Activated CD4-positive, alpha-beta memory T cell treated with anti-CD3 and anti-CD28 coated beads for 36 hours (primary cell): ENCODE data around the gene AHSG. TPM values are rescaled to one million over a fixed set of nuclear protein-coding genes. Genes with fewer than 3 reads are reported as not detected.
"Not testable (repeated sequence)": the region's sequence is repeated elsewhere in the genome, so short reads cannot be mapped to it uniquely, and the experiment has no call there.

Source experiments
- CTCF ChIA-PET: fragments of 350-600 bp; sonication (Branson Sonifier 250); formaldehyde crosslinking; loops from one replicate; lab custom pipeline; 2021; ENCODE audit warnings: antibody characterized with exemption, inconsistent platforms; lab: Charles Lee
- POLR2A ChIA-PET: fragments of 350-600 bp; sonication (Branson Sonifier 250); formaldehyde crosslinking; loops from one replicate; lab custom pipeline; 2021; ENCODE audit warnings: antibody characterized with exemption; lab: Charles Lee
- DNase-seq: peaks from one replicate; pipeline ENCODE4 v3.0.0-alpha.2; 2020
- H3K27ac Mint-ChIP-seq: one replicate; pipeline ENCODE4 v1.8.0; 2021; ENCODE audit warnings: mixed read lengths
- H3K27me3 Mint-ChIP-seq: one replicate; pipeline ENCODE4 v1.8.0; 2021; ENCODE audit warnings: mixed read lengths
- H3K36me3 Mint-ChIP-seq: one replicate; pipeline ENCODE4 v1.8.0; 2021; ENCODE audit warnings: mixed read lengths
- H3K4me1 Mint-ChIP-seq: one replicate; pipeline ENCODE4 v1.8.0; 2021; ENCODE audit warnings: low read depth, mixed read lengths
- H3K4me3 Mint-ChIP-seq: one replicate; pipeline ENCODE4 v1.8.0; 2021; ENCODE audit warnings: mild to moderate bottlenecking, mixed read lengths
- H3K9me3 Mint-ChIP-seq: one replicate; pipeline ENCODE4 v1.8.0; 2021; ENCODE audit warnings: mixed read lengths
- intact Hi-C: fragments of 100-400 bp; cut with micrococcal nuclease; formaldehyde crosslinking; loops from one replicate; pipeline ENCODE4 v1.15.1; 2023
- total RNA-seq, 2 experiments: library from RNA; stranded (reverse); gene quantifications; one replicate each; pipeline ENCODE4 v1.2.3, GENCODE V29; 2021

Gene AHSG
- total RNA-seq = not detected

- ChIA-PET CTCF (interaction anchor here (0.6 to 6.3 kb wide), 13 partner anchors 12 to 630 kb away, joined by 3 to 159 read pairs (median 7); partner anchors contain the start of genes DNAJB11, EIF4A2, RPL39L and TBCCD1), POLR2A (interaction anchor here (2.1 kb wide), 1 partner anchor 43 kb away, joined by 12 read pairs; the partner anchor contains the start of gene DNAJB11)
- Mint-ChIP-seq H3K9me3 (no peaks in the 10 kb centered on the region), H3K4me3 (no peak within 1 kb of the TSS), H3K27ac (no peak within 1 kb of the TSS), H3K4me1 (peaks cover 20% of the 10 kb centered on the region), H3K36me3 (no peaks in the 10 kb centered on the region), H3K27me3 (peaks cover 13% of the 10 kb centered on the region)
- intact Hi-C loops = loop anchor here (10.0 kb wide), 1 partner anchor 198 kb away; no protein-coding TSS in a partner anchor
- no peak for DNase-seq
These were observed at the start of gene AHSG for GRCh38 chr3:186612721-186613636. TSS of gene AHSG (plus strand) at chr3:186613060. CDS start at chr3:186613142, 82 bp downstream.

GRCh38 chr3:186564586-186564985 lies 48.3 kb upstream of the AHSG start:
- intact Hi-C loops = no loop called here
- H3K27ac Mint-ChIP-seq = no peak overlapping the region

GRCh38 chr3:186566772-186567071 lies 46.1 kb upstream of the AHSG start:
- intact Hi-C loops = loop anchor here (1.0 to 5.0 kb wide), 3 partner anchors 48 to 461 kb away; partner anchors contain the start of gene RFC4
- H3K27me3 Mint-ChIP-seq = no peaks in the 10 kb centered on the region
- peak overlapping the region; percentile 86 for H3K27ac Mint-ChIP-seq
- H3K4me3 Mint-ChIP-seq = peak overlapping the region; percentile 89
- CTCF ChIA-PET = interaction anchor here (1.3 to 9.2 kb wide), 5 partner anchors 26 to 623 kb away, joined by 3 to 85 read pairs (median 6); partner anchors contain the start of gene AHSG
- DNase-seq = no peak
- H3K36me3 Mint-ChIP-seq = peaks cover 16% of the 10 kb centered on the region
- POLR2A ChIA-PET = interaction anchor here (1.0 to 2.6 kb wide), 4 partner anchors 30 to 629 kb away, joined by 3 to 11 read pairs (median 6); partner anchors contain the start of genes EIF4A2 and TRA2B
- H3K4me1 Mint-ChIP-seq = peaks cover 59% of the 10 kb centered on the region
- no peaks in the 10 kb centered on the region for H3K9me3 Mint-ChIP-seq

More at GRCh38 chr3:186564586-186564985, 48.3 kb upstream of the AHSG start:
- Mint-ChIP-seq H3K27me3 (no peaks in the 10 kb centered on the region), H3K36me3 (peaks cover 24% of the 10 kb centered on the region), H3K9me3 (no peaks in the 10 kb centered on the region), H3K4me1 (peaks cover 62% of the 10 kb centered on the region), H3K4me3 (no peak overlapping the region)
- POLR2A ChIA-PET = no interaction called here
- no peak for DNase-seq
- CTCF ChIA-PET = interaction anchor here (0.6 to 4.8 kb wide), 2 partner anchors 24 to 621 kb away, joined by 4 to 14 read pairs; no protein-coding TSS in a partner anchor

- CTCF ChIA-PET = interaction anchor here (0.6 to 9.2 kb wide), 5 partner anchors 48 to 624 kb away, joined by 3 to 85 read pairs (median 4); partner anchors contain the start of gene AHSG
- intact Hi-C loops = loop anchor here (1.0 to 5.0 kb wide), 3 partner anchors 48 to 460 kb away; partner anchors contain the start of gene RFC4
- Mint-ChIP-seq H3K27me3 (no peaks in the 10 kb centered on the region), H3K9me3 (no peaks in the 10 kb centered on the region), H3K4me1 (peaks cover 57% of the 10 kb centered on the region), H3K4me3 (peak within 1 kb of the TSS; percentile 89), H3K36me3 (peaks cover 14% of the 10 kb centered on the region), H3K27ac (peak within 1 kb of the TSS; percentile 86)
- DNase-seq = peak; percentile 96
- POLR2A ChIA-PET = interaction anchor here (1.1 to 2.6 kb wide), 6 partner anchors 27 to 630 kb away, joined by 3 to 11 read pairs (median 5); partner anchors contain the start of genes EIF4A2 and TRA2B
These were observed 45.6 kb upstream of the AHSG start, which contains the start of gene TBCCD1 for GRCh38 chr3:186567072-186567921. TSS of gene TBCCD1 (minus strand) at chr3:186567339. CDS start at chr3:186564329, 3,010 bp downstream.

GRCh38 chr3:186569361-186569760 lies 43.5 kb upstream of the AHSG start:
- ChIA-PET CTCF (interaction anchor here (0.8 to 9.2 kb wide), 7 partner anchors 18 to 631 kb away, joined by 3 to 85 read pairs (median 3); partner anchors contain the start of genes AHSG and TRA2B), POLR2A (interaction anchor here (0.6 to 3.8 kb wide), 12 partner anchors 9 to 632 kb away, joined by 3 to 49 read pairs (median 4); partner anchors contain the start of genes EIF4A2 and TRA2B)
- Mint-ChIP-seq H3K27ac (peak overlapping the region; percentile 91), H3K36me3 (peaks cover 19% of the 10 kb centered on the region), H3K4me1 (peaks cover 50% of the 10 kb centered on the region), H3K4me3 (peak overlapping the region; percentile 95)
- intact Hi-C loops = loop anchor here (5.0 kb wide), 1 partner anchor 458 kb away; no protein-coding TSS in a partner anchor
- H3K9me3 Mint-ChIP-seq, H3K27me3 Mint-ChIP-seq, DNase-seq: not testable (repeated sequence)

GRCh38 chr3:186569779-186570095 lies 43.1 kb upstream of the AHSG start:
- ChIA-PET POLR2A (interaction anchor here (0.8 to 3.8 kb wide), 16 partner anchors 11 to 632 kb away, joined by 3 to 49 read pairs (median 6); partner anchors contain the start of genes EIF4A2, ETV5 and TRA2B), CTCF (interaction anchor here (0.8 to 9.2 kb wide), 13 partner anchors 11 to 632 kb away, joined by 3 to 85 read pairs (median 3); partner anchors contain the start of genes AHSG and TRA2B)
- intact Hi-C loops = loop anchor here (1.0 to 5.0 kb wide), 6 partner anchors 21 to 982 kb away; partner anchors contain the start of genes EIF4A2, SENP2 and TRA2B
- Mint-ChIP-seq H3K27me3 (no peaks in the 10 kb centered on the region), H3K9me3 (no peaks in the 10 kb centered on the region), H3K27ac (peak overlapping the region; percentile 91), H3K36me3 (peaks cover 22% of the 10 kb centered on the region), H3K4me1 (peaks cover 50% of the 10 kb centered on the region), H3K4me3 (peak overlapping the region; percentile 95)
- no peak for DNase-seq

GRCh38 chr3:186570096-186570940 lies 42.5 kb upstream of the AHSG start, which contains the start of gene DNAJB11:
TSS of gene DNAJB11 (plus strand) at chr3:186570720. CDS start at chr3:186570898, 178 bp downstream.
- H3K36me3 Mint-ChIP-seq = peaks cover 24% of the 10 kb centered on the region
- ChIA-PET POLR2A (interaction anchor here (0.6 to 3.8 kb wide), 23 partner anchors 10 to 643 kb away, joined by 3 to 49 read pairs (median 5); partner anchors contain the start of genes EIF4A2, ETV5, RPL39L and TRA2B), CTCF (interaction anchor here (0.8 to 9.2 kb wide), 13 partner anchors 11 to 632 kb away, joined by 3 to 85 read pairs (median 4); partner anchors contain the start of genes AHSG and TRA2B)
- H3K4me1 Mint-ChIP-seq = peaks cover 49% of the 10 kb centered on the region
- intact Hi-C loops = loop anchor here (1.0 to 5.0 kb wide), 5 partner anchors 20 to 983 kb away; partner anchors contain the start of genes EIF4A2, SENP2 and TRA2B
- DNase-seq = peak; percentile 100
- H3K27ac Mint-ChIP-seq = peak within 1 kb of the TSS; percentile 91
- H3K9me3 Mint-ChIP-seq = no peaks in the 10 kb centered on the region
- H3K4me3 Mint-ChIP-seq = peak within 1 kb of the TSS; percentile 95
- no peaks in the 10 kb centered on the region for H3K27me3 Mint-ChIP-seq

- no peaks in the 10 kb centered on the region for H3K9me3 Mint-ChIP-seq
- peak overlapping the region; percentile 91 for H3K27ac Mint-ChIP-seq
- no peaks in the 10 kb centered on the region for H3K27me3 Mint-ChIP-seq
- peaks cover 44% of the 10 kb centered on the region for H3K4me1 Mint-ChIP-seq
- CTCF ChIA-PET = interaction anchor here (0.7 to 9.2 kb wide), 6 partner anchors 35 to 628 kb away, joined by 3 to 85 read pairs (median 4); partner anchors contain the start of gene AHSG
- H3K36me3 Mint-ChIP-seq = peaks cover 29% of the 10 kb centered on the region
- POLR2A ChIA-PET = interaction anchor here (0.8 to 3.8 kb wide), 12 partner anchors 13 to 639 kb away, joined by 3 to 49 read pairs (median 8); partner anchors contain the start of genes EIF4A2, ETV5, RPL39L and TRA2B
- peak overlapping the region; percentile 95 for H3K4me3 Mint-ChIP-seq
- intact Hi-C loops = loop anchor here (1.0 to 5.0 kb wide), 5 partner anchors 19 to 984 kb away; partner anchors contain the start of genes EIF4A2, SENP2 and TRA2B
- DNase-seq = no peak
These were observed 41.8 kb upstream of the AHSG start for GRCh38 chr3:186570941-186571643.

- peaks cover 43% of the 10 kb centered on the region for H3K4me1 Mint-ChIP-seq
These were observed 41.2 kb upstream of the AHSG start for GRCh38 chr3:186571644-186572013.

More at GRCh38 chr3:186571644-186572013, 41.2 kb upstream of the AHSG start:
- H3K27ac Mint-ChIP-seq = peak overlapping the region; percentile 91
- POLR2A ChIA-PET = interaction anchor here (1.1 to 3.8 kb wide), 7 partner anchors 12 to 640 kb away, joined by 3 to 49 read pairs (median 12); partner anchors contain the start of genes EIF4A2 and TRA2B
- H3K9me3 Mint-ChIP-seq = no peaks in the 10 kb centered on the region
- H3K36me3 Mint-ChIP-seq = peaks cover 29% of the 10 kb centered on the region
- peak overlapping the region; percentile 95 for H3K4me3 Mint-ChIP-seq
- intact Hi-C loops = loop anchor here (2.0 to 5.0 kb wide), 2 partner anchors 45 to 984 kb away; partner anchors contain the start of gene SENP2
- H3K27me3 Mint-ChIP-seq = no peaks in the 10 kb centered on the region
- DNase-seq = no peak
- CTCF ChIA-PET = interaction anchor here (0.7 to 9.2 kb wide), 3 partner anchors 31 to 588 kb away, joined by 3 to 85 read pairs (median 5); partner anchors contain the start of gene AHSG
